ENCODE measurements around the gene PCAT7.
A peak's percentile ranks its signal among the peaks of the same experiment; 100 is the strongest.
"Not testable (repeated sequence)": the region's sequence is repeated elsewhere in the genome, so short reads cannot be mapped to it uniquely, and the experiment has no call there.

The PCAT7 gene

DNA sequence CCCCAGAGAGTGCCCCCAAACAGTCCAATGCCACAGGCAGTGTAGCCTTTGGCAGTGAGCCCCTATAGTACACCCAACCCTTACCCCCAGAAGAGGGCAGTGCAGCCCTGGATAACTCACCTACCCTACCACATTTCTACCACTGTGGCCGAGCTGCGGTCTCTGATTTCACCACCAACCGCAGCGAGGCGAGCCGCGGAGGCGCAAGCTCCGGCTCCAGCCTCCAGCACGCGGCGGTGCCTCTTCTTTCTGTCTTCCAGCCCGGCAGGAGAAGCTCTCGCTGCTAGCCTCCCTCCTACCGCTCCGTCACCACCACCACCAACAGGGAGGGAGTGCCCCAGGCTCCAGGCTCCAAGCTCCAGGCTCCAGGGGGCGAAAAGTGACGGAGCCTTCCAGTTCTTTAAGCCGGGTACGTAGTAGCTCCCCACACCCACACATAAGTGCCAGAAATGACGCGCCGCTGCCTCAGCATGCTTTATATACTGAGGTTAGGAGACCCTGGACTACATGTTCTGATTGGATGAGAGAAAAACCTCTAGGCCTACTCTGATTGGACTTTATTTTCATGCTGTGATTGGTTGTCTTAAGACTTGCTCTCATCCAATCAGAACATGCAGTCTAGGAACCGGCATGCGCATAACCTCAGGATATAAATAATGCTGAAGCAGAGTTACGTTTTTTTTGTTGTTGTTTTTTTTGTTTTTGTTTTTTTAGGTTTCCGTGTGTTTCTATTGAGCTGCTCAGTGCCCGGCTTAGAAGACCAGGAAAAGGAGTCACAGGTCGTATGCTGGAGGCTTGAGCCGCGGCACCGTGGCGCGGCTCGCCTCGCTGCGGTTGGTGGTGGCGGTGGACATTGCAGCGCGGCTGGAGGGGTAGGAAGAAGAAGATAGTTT is at the start of gene PCAT7:
Gene PCAT7 (plus strand): TSS at position 645 of the 893 bp plus-strand sequence.
- peak; percentile 96 for DNase-seq (ENCODE audit: low spot score)

DNA sequence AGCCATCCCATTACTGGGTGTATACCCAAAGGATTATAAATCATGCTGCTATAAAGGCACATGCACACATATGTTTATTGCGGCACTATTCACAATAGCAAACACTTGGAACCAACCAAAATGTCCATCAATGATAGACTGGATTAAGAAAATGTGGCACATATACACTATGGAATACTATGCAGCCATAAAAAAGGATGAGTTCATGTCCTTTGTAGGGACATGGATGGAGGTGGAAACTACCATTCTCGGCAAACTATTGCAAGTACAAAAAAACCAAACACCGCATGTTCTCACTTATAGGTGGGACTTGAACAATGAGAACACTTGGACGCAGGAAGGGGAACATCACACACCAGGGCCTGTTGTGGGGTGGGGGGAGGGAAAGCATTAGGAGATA is 48.5 kb upstream of the PCAT7 start:
- not testable (repeated sequence) for DNase-seq (ENCODE audit: low spot score)

DNA sequence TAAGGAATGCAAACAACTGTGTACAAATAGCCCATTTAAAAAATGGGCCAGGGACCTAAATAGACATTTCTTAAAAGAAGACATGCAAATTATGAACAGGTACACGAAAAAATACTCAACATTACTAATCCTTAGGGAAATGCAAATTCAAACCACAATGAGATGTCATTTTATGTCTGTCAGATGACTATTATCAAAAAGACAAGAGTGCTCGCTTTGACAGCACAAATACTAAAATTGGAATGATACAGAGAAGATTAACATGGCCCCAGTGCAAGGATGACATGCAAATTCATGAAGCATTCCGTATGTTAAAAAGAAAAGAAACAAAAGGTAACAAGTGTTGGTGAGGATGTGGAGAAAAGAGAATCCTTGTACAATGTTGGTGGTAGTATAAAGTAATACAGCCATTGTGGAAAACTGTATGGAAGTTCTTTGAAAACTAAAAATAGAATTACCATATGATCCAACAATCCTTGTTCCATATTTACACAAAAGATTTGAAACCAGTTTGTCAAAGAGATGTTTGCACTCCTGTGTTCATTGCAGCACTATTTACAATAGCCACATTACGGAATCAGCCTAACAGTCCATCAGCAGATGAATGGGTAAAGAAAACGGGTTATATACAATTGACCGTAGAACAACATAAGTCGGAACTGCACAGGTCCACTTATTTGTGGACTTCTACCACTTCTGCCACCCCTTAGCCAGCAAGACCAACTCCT is 47.2 kb upstream of the PCAT7 start:
- no peak for DNase-seq (ENCODE audit: low spot score)

DNA sequence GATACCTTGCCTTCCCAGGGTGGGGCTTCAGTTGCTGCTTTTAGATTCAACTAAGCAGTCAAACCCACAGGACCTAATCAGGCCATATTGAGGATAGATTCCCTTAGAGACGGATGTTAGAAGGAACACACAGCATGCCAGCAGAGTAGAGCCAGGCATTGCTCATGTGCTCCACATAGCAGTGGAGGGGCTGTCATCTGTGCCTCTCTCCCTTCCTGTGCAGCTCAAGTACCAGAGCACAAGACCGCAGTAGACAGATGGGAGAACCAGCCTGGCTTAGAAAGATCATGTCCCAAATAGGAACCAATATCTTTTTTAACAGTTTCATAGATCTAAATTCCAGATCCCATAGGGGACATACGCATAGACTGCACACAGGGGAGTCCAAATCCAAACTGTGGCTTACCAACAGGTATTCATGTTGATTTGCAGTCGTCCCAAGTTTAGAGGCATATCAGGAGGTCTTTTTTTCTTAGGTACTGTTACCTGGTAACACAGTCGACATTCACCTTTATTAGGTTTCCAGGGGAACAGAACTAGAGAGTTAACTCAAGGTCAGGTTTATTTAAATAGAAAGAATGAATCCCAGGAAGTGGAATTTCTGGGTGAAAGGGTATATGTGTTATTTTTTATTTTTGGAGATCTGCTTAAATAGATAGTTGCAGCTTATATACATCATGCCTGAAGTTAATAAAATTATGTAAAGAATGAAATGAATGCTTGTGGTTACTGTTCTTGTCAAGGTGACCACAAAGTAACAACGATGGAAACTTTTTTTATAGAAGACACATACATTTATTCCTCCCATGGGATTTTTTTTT is 43.5 kb upstream of the PCAT7 start:
- DNase-seq (ENCODE audit: low spot score), result no peak

DNA sequence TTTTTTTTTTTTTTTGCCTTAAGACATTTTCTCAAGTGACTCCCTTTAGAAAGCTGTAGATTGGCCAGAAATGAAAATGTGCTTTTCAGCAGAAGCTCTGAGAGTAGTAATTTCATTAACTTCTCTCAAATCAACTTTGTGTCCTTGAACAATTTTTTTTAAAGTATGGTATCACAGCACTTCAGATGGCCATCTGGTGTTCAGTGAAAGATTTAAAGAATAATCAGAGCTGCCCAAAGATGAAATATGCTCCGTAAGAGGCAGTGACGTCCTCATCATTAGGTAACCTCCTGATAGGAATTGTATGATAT is 43.0 kb upstream of the PCAT7 start:
- no peak for DNase-seq (ENCODE audit: low spot score)

DNA sequence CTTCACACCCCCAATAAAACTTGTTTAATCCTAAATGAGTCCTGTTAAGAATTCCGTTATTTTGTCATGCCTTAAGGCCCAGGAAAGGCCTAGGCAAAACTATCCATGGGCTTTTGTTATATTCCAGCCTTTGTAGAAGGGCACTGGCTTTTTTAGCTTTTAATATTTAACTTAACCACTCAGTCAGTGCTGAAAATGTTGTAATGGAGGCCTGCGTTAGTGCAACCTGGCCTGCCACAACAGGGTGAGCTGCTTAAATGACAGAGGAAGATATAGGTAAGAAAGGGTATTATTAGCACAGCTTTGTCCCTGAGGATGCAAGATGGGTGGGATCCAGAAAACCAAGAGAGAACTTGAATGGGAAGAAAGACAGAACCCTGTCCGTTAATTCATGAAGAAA is 40.2 kb upstream of the PCAT7 start:
- no peak for DNase-seq (ENCODE audit: low spot score)

DNA sequence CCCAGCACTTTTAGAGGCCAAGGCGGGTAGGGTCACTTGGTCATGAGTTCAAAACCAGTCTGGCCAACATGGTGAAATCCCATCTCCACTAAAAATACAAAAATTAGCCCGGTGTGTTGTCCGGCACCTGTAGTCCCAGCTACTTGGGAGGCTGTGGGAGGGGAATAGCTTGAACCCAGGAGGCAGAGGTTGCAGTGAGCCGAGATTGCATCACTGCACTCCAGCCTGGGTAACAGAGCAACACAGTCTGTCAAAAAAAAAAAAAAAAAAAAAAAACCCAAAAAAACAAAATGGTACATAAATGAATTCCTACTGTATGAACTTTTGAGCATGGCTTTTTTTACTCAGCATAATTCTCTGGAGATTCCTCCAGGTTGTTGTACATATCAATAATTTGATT is 37.6 kb upstream of the PCAT7 start:
- no peak for DNase-seq (ENCODE audit: low spot score)

DNA sequence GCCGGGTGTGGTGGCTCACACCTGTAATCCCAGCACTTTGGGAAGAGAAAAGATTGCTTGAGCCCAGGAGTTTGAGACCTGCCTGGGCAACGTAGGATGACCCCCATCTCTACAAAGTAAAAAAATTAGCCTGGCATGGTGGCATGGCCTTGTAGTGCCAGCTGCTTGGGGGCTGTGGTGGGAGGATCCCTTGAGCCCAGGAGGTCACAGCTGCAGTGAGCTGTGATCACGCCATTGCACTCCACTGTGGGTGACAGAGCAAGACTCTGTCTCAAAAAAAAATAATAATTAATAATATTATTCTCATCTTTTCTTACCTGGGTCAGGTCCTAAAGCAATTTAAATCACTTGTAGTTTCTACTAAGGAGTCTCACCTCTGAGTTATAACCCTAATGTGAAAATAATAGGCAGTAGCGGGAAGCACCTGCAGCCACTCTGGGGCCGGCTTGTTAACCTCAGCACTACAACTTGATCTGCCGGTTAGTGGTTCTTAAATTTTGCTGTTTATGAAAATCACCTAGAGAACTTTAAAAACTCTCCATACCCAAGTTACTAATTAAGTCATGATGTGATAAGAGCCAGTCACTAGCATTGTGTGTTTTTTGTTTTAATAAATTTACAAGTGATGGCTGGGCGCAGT is 29.4 kb upstream of the PCAT7 start:
- no peak for DNase-seq (ENCODE audit: low spot score)

DNA sequence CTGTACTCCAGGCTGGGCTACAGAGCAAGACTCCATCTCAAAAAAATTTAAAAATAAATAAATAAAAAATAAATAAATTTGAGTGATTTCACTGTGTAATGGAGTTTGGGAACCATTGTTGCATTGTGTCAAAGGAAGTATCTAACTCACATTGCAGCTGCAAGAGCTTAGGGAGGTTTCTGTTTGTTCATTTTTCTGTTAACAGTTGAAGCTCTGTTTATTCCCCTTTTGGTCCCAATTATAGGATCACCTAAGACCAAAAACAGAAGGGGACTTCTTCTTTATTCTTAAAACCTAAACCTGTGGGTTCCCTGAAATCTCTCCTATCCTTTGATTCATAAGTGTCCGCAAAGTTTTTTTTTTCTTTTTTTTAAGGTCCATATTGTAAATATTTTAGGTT is 28.6 kb upstream of the PCAT7 start:
- DNase-seq (ENCODE audit: low spot score), result no peak

DNA sequence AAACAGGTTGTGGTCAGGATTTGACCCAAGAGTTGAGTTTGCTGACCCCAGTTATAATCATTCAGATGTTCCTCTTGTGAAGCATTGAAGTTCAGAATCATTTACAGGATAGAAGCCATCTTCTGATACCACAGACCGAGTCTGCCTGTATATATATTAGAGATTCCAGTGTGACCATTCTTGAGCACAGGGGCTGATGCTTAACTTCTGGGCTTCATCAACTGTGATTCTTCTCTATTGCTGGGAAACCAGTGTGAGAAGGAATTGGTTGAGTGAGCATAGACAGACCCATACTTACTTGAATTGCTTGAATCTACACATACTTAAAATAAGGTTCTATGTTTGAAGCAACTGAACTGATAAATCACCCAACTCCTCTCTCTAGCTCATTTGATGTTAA is 27.9 kb upstream of the PCAT7 start:
- DNase-seq (ENCODE audit: low spot score), result no peak

DNA sequence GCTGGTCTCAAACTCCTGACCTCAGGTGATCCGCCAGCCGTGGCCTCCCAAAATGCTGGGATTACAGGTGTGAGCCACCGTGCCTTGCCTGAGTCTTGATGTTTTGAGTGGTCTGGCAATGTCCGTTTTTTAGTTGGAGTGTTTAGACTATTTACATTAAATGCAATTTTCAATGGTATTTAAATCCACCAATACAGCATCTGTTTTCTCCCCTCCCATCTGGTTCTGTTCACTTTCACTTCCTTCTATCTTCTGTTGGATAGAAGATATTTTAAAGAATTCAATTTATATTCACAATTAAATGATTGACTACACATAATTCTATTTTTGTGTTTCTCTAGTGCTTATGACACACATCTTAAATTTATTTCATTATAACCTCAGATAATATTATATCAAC is 26.0 kb upstream of the PCAT7 start:
- DNase-seq (ENCODE audit: low spot score), result no peak

DNA sequence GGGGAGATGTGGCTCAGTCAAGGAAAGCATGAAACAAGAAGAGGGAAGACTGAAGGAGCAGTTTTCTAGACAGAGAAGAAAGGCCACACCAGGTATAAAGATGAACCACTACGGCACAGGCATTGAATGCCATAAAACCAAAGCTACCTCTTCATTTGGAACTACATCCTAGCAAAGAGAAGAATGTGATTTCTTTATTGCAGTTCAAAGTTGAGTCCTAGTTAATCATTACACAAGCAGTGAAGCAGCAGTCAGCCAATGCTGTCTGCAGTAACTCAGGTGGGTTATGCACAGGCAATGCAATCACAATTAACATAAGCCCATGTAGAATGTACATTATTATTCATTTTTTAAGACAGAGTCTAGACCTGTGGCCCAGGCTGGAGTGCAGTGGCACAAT is 21.7 kb upstream of the PCAT7 start:
- no peak for DNase-seq (ENCODE audit: low spot score)

DNA sequence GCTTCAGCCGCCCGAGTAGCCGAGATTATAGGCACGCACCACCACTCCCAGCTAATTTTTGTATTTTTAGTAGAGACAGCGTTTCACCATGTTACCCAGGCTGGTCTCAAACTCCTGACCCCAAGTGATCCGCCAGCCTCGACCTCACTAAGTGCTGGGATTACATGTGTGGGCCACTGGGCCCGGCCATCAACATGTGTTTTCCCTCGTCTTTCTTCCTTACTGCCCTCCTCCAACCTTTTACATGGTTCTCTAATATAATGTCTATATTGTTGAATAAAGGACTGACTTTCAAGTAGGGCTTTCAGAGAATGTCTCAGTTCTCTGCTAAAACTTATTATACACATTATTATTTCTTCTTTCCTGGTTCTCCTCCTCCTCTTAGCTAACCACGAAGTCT is 21.3 kb upstream of the PCAT7 start:
- DNase-seq (ENCODE audit: low spot score), result no peak

DNA sequence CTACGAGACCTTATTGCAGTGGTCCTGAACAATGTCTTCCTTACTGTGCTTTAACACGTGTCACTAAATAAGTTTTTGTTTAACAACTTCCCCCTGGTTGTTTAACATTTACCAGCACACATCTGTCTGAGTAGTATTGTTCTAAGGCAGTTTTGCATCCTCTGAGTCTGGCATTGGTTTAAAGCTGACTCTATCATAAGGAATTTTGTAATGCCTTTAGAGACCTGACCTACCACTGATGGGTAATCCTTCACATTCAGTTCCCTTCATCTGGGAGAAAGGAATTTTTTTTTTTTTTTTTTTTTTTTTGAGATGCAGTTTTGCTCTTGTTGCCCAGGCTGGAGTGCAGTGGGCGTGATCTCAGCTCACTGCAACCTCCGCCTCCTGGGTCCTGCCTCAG is 20.0 kb upstream of the PCAT7 start:
- DNase-seq (ENCODE audit: low spot score), result no peak

DNA sequence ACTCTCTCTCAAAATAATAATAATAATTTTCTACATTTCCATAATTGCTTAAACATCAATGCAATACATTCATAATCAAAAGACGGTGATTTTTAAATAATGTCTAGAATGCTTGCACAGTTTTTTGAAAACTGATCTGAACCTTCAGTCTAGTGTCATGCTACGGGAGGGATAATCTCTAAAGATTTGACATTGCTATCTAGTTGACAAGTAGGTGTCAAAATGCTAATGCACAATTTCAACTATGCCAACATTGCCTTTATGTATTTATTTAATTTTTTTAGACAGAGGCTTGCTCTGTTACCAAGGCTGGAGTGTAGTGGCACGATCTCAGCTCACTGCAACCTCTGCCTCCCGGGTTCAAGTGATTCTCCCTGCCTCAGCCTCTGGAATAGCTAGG is 16.0 kb upstream of the PCAT7 start:
- DNase-seq (ENCODE audit: low spot score), result no peak

DNA sequence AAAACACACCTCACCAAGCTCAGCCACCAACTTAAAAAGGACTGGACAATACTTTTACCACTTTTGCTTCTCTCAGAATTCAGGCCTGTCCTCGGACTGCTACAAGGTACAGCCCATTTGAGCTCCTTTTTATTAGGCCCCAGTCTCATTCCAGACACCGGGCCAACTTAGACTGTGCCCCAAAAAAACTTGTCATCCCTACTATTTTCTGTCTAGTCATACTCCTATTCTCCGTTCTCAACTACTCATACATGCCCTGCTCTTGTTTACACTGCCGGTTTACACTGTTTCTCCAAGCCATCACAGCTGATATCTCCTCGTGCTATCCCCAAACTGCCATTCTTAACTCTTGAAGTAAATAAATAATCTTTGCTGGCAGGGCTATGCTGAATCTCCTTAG is 10.5 kb upstream of the PCAT7 start:
- not testable (repeated sequence) for DNase-seq (ENCODE audit: low spot score)

DNA sequence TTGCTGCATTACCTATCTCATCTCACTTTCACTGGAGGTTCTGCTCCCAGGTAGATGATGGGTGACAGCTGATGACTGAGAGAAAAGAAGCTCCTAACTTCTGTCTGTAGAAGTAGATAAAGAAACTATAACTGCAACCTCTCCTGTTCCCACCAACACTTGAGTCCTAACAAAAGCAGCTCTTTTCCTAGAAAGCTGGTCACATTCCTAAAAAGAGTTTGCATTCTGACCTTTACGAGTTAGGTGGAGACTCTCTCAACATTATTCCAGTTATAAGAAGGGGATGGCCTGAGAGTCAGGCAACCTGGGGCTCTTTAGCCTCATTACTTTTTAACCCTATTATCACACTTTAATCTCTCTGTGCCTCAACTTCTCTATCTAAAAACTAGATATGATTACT is 8.9 kb upstream of the PCAT7 start:
- no peak for DNase-seq (ENCODE audit: low spot score)

DNA sequence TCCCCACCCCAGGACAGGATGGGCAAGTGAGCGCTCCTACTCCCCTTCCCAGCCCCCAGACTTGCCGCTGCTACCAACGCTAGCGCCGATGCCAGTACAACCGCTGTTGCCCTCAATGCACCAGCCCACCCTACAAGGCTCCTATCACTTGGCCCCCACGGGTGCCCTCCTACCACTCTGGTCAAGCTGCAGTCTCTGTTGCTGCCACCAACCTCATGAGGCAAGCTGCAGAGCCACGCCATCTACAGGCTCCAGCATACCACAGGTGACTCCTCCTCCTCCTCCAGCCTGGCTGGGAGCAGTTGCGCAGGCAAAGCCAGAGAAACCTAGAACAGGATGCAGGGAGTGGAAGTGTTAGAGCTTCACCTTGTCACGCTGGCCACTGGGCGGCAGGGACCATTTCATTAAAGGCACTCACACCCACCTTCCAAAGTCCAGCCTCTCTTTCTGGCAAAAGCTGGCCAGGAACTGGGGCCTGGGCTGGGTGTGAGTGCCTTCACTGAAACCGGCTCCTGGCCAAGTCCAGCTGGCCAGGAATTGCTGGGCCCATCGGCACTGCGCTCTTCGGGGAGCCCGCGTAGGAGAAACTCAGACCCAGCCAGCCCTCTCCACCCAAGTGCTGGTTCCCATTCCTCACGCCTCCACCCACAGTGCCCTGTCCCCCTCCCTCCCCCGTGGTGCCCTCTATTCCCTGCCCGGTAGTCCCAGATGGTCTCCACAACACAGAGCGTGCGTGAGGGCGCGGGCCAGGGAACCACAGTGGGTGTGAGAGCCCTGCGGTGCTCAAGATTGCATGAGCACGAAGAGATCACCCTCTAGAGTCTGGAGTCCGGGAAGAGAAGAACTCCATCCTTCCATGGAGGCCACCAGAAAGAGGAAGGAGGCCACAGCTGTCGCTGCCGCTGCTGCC is 1.6 kb upstream of the PCAT7 start:
- DNase-seq (ENCODE audit: low spot score), result no peak

DNA sequence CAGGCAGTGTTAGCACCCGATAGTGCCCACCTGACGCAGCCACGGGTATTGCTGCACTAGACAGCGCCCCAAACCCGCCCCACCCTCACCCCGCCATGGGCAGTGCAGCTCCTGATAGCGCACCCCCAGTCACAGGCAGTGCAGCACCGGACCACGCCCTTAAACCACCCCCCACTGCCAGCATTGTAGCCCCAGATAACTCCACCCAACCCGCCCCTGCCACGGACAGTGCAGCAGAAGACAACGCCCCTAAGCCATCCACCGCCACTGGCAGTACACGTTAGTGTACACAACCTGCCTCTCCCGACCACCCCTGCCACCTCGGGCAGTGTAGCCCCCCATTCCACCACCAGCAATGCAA is 825 bp upstream of the PCAT7 start:
- DNase-seq (ENCODE audit: low spot score), result no peak

DNA sequence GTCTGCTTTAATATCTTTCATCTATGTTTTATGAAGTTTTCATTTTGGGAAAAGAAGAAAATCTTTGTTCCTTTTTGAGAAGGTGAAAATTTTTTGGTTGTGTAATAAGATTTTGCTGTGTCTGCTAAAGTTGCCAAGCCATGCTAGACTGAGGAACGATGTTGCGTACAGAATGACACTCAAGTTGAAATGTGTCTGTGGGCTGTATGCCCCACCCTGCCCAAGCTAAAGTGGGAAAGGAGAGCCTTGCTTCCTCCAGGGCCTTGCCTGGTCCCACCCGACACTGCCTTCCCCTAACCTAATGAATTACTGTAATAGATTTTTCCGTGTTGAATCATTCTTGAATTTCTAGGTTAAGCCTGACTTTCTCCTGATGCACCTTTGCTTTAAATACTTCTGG is 2.5 kb downstream of the PCAT7 start:
- DNase-seq (ENCODE audit: low spot score), result no peak

DNA sequence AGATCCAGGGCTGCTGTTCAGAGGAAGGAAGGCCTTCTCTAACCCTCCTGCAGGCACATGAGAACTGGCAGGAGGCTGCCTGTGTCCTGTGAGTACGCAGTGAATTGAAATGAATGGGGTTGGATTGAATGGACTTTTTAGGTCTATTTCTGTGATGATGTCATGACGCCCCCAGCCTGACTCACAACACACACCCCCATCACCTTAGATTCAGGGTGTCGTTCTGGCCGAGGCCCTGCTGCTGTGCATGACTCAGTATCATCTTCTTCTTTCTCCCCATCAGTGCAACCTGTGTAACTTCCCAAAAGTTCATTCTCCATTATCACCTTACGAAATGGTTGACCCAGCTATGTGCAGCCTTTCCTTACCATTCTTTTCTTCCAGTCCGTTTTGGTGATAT is 5.4 kb downstream of the PCAT7 start:
- DNase-seq (ENCODE audit: low spot score), result peak; percentile 33

Data from RKO (cell line).